ENCODE data around the gene SLC48A1.

SLC48A1 gene

GRCh38 chr12:47785036-47785886 is 12.2 kb downstream of the SLC48A1 start:
- Mint-ChIP-seq H3K9me3 (no peaks in the 10 kb centered on the region), H3K27ac (no peak overlapping the region), H3K27me3 (ENCODE audit: low read depth) (no peaks in the 10 kb centered on the region), H3K4me1 (ENCODE audit: low read depth) (peaks cover 15% of the 10 kb centered on the region), H3K36me3 (ENCODE audit: low read depth) (peaks cover 44% of the 10 kb centered on the region), H3K4me3 (no peak overlapping the region)

- Mint-ChIP-seq H3K9me3 (no peaks in the 10 kb centered on the region), H3K27me3 (ENCODE audit: low read depth) (no peaks in the 10 kb centered on the region)
Measured at GRCh38 chr12:47785887-47786661, 13.0 kb downstream of the SLC48A1 start.

GRCh38 chr12:47786662-47787280 is 13.7 kb downstream of the SLC48A1 start:
- H3K4me1 Mint-ChIP-seq (ENCODE audit: low read depth), result peaks cover 14% of the 10 kb centered on the region
- H3K4me3 Mint-ChIP-seq, result no peak overlapping the region
- no peaks in the 10 kb centered on the region for H3K9me3 Mint-ChIP-seq
- H3K27me3 Mint-ChIP-seq (ENCODE audit: low read depth), result no peaks in the 10 kb centered on the region
- peak overlapping the region; percentile 41 for H3K27ac Mint-ChIP-seq
- H3K36me3 Mint-ChIP-seq (ENCODE audit: low read depth), result peaks cover 51% of the 10 kb centered on the region

More at GRCh38 chr12:47785887-47786661, 13.0 kb downstream of the SLC48A1 start:
- Mint-ChIP-seq H3K27ac (no peak overlapping the region), H3K4me3 (no peak overlapping the region), H3K4me1 (ENCODE audit: low read depth) (peaks cover 15% of the 10 kb centered on the region), H3K36me3 (ENCODE audit: low read depth) (peaks cover 51% of the 10 kb centered on the region)

DNA sequence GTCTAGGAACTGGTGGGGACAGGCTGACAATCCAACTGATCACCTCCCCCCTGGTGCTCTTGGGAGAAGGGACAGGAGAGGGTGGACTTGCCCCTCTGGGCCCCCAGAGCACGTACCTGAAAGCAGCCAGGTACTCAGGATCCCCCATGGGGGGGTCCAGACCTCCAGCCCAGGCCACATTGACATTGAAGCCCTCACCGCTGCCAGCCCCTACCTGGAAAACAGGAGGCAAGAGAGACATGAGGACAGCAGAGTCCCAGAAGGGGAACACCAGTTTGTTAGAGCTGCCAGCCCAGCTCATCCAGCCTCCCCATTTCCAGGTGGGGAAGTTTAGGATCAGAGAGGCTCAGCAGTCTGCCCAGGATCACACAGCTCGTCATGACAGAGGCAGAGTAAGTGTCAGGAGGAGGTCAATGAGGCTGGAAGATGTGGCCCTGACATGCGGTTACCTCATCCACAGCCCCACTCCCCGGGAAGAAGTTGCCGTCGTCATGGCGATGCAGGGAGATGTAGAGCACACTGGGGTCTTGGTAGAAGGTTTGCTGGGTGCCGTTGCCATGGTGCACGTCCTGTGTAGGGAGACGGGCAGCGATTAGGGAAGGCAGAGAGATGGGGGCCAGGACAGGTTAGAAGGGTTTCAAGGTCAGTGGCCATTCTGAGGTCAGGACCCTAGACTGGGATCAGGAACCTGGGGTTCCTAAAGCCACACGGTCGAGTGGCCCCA is 14.7 kb downstream of the SLC48A1 start:
- no peaks in the 10 kb centered on the region for H3K27me3 Mint-ChIP-seq (ENCODE audit: low read depth)
- no peak overlapping the region for H3K4me3 Mint-ChIP-seq
- H3K27ac Mint-ChIP-seq, result peak overlapping the region; percentile 41
- peaks cover 11% of the 10 kb centered on the region for H3K4me1 Mint-ChIP-seq (ENCODE audit: low read depth)
- H3K36me3 Mint-ChIP-seq (ENCODE audit: low read depth), result peaks cover 54% of the 10 kb centered on the region
- no peaks in the 10 kb centered on the region for H3K9me3 Mint-ChIP-seq

DNA sequence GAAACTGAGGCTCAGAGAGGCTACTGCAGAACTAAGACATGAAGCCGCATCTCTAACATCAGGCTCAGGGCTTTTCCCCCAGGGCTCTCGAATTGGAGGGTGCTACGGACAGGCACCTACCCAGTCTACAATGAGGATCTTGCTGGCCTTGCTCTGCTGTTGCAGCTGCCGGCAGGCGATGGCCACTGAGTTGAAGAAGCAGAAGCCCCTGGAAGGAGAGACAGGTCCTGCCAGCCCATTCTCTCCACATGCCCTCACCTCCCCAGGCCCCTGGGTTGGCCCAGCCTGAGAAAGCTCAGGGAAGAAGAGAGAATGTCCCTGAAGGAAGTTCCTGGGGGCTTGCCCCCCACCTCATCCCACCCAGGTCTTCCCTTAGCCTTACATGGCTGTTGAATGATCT is 16.1 kb downstream of the SLC48A1 start:
- Mint-ChIP-seq H3K27ac (no peak overlapping the region), H3K27me3 (ENCODE audit: low read depth) (no peaks in the 10 kb centered on the region), H3K9me3 (no peaks in the 10 kb centered on the region), H3K36me3 (ENCODE audit: low read depth) (peaks cover 62% of the 10 kb centered on the region), H3K4me1 (ENCODE audit: low read depth) (peaks cover 10% of the 10 kb centered on the region), H3K4me3 (no peak overlapping the region)

GRCh38 chr12:47789712-47790489 is 16.9 kb downstream of the SLC48A1 start:
- Mint-ChIP-seq H3K27me3 (ENCODE audit: low read depth) (no peaks in the 10 kb centered on the region), H3K36me3 (ENCODE audit: low read depth) (peaks cover 58% of the 10 kb centered on the region), H3K9me3 (no peaks in the 10 kb centered on the region), H3K4me3 (no peak overlapping the region), H3K4me1 (ENCODE audit: low read depth) (peaks cover 10% of the 10 kb centered on the region), H3K27ac (no peak overlapping the region)

GRCh38 chr12:47790676-47791350 is 17.8 kb downstream of the SLC48A1 start:
- no peaks in the 10 kb centered on the region for H3K9me3 Mint-ChIP-seq
- no peak overlapping the region for H3K27ac Mint-ChIP-seq
- peaks cover 10% of the 10 kb centered on the region for H3K4me1 Mint-ChIP-seq (ENCODE audit: low read depth)
- H3K4me3 Mint-ChIP-seq, result no peak overlapping the region
- H3K27me3 Mint-ChIP-seq (ENCODE audit: low read depth), result no peaks in the 10 kb centered on the region
- peaks cover 56% of the 10 kb centered on the region for H3K36me3 Mint-ChIP-seq (ENCODE audit: low read depth)

DNA sequence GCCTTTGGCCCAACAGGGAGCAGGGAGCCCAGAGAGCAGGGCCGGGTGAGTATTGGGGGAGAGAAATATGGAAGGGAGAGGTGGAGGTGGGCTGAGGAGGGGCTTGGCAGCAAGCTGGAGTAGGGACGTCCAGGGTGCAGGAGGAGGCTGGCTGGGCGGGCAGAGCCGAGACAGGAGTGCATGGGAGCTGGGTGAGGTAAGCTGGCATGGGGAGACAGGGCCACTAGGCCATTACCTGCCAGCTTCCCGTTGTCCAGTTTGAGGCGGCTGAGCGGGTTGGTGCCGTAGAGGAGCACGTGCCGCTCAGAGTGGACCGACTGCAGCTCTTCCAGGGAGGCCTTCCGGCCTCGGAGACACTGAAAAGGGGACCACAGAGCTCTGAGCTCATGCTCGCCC is 18.3 kb downstream of the SLC48A1 start:
- Mint-ChIP-seq H3K9me3 (no peaks in the 10 kb centered on the region), H3K4me3 (no peak overlapping the region), H3K27ac (no peak overlapping the region), H3K4me1 (ENCODE audit: low read depth) (peaks cover 10% of the 10 kb centered on the region), H3K27me3 (ENCODE audit: low read depth) (no peaks in the 10 kb centered on the region), H3K36me3 (ENCODE audit: low read depth) (peaks cover 54% of the 10 kb centered on the region)

DNA sequence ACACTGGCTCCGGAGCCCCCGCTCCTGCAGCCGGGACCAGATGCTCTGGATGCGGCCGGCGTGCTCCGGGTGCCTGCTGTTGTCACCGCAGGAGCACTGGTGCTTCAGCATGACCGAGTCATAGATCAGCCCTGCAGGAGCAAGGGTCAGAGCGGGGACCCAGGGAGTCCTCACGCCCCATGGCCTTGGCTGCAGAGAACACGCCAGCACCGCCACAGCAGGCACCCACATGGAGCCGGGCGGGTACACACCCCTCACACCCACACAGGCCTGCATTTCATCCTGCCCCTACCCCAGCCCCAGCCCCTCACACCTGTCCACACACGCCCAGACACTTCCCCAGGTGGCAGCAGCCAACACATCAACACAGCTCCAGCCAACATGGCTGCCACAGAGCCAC is 18.8 kb downstream of the SLC48A1 start:
- Mint-ChIP-seq H3K27ac (no peak overlapping the region), H3K4me3 (no peak overlapping the region), H3K9me3 (no peaks in the 10 kb centered on the region), H3K27me3 (ENCODE audit: low read depth) (no peaks in the 10 kb centered on the region), H3K4me1 (ENCODE audit: low read depth) (peaks cover 10% of the 10 kb centered on the region), H3K36me3 (ENCODE audit: low read depth) (peaks cover 50% of the 10 kb centered on the region)

DNA sequence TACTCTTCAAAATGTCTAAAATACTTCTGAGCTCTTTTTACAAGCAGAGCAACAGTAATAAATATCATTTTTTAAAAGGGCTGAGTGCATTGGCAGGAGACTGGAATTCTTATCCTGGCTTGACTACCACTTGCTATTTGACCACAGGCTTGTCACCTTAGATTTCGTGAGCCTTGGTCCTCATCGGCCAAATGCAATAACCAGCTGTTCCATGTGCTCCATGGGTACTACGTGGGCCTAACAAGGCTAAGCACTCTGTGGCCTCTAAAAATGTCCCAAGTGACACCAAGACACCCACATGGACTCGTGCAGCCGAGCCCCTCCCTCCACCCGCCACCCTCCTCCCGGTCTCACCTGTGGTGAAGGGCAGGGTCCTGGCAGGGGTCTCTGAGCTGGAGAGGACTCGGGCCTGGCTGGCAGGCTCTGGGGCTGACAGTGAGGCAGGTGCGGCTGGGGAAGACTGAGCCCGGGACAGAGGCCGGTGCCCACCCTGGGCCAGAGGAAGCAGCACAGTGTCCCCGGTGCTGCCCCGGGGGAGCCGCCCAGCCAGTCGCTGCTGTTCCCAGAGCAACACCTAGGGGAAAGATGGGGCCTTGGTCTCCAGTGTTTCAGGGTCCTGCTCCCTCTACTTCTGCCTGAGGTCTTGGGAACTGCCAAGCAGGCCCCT is 20.1 kb downstream of the SLC48A1 start:
- H3K36me3 Mint-ChIP-seq (ENCODE audit: low read depth), result peaks cover 46% of the 10 kb centered on the region
- H3K4me1 Mint-ChIP-seq (ENCODE audit: low read depth), result peaks cover 8% of the 10 kb centered on the region
- H3K27me3 Mint-ChIP-seq (ENCODE audit: low read depth), result no peaks in the 10 kb centered on the region
- H3K4me3 Mint-ChIP-seq, result no peak overlapping the region
- no peaks in the 10 kb centered on the region for H3K9me3 Mint-ChIP-seq
- no peak overlapping the region for H3K27ac Mint-ChIP-seq

DNA sequence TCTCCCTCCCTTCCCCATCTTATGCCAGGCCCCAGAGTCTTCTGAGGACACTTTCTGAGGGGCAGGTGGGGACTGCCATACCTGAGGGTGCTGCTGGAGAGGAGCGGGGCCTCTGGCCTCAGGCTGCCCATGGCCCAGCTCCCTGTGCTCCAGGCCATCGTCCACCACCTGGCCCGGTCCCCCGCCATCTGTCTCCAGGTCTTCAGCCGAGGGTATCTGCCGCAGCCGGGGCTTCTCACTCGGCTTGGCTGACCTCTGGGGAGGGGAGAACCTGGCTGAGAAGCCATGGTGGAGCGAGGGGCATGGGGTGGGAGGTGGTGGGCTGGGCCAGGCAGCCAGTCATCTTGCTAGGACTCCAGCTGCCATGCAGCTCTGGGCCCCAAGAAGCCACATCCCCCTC is 21.6 kb downstream of the SLC48A1 start:
- Mint-ChIP-seq H3K36me3 (ENCODE audit: low read depth) (peaks cover 40% of the 10 kb centered on the region), H3K9me3 (no peaks in the 10 kb centered on the region), H3K4me3 (no peak overlapping the region), H3K27ac (no peak overlapping the region), H3K4me1 (ENCODE audit: low read depth) (peaks cover 10% of the 10 kb centered on the region), H3K27me3 (ENCODE audit: low read depth) (no peaks in the 10 kb centered on the region)

DNA sequence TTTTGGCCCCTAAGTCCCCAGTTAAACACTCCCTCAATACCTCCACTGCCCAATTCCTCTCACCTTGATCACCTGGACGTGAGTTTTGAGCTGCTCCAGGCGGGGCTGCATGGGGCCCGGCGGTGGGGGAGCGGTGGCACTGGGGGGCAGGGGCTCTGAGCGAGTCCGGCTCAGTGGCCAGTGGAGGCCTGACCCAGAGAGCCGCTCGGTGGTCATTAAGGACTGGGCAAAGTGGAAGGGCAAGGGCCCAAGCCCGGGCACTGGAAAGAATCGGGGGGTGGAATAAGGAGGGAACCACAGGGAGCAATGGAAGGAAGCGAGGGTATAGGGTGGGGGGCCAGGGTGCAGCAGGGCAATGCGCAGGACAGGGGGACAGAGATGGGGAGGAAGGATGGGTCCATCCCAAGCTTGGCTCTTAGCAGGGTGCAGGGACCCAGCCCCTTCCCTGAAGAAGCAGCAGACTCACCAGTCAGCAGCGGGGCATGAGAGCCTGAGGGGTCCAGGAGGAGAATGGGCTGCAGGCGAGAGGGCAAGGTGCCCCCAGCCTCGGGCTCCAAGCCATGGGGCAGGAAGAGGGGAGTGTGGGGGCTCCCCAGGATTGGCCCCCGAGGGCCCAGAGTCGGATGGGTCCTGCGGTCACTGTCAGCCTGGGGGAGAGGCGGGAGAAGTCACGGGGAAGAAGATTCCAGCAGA is 22.2 kb downstream of the SLC48A1 start:
- Mint-ChIP-seq H3K4me1 (ENCODE audit: low read depth) (peaks cover 16% of the 10 kb centered on the region), H3K9me3 (no peaks in the 10 kb centered on the region), H3K27ac (no peak overlapping the region), H3K27me3 (ENCODE audit: low read depth) (no peaks in the 10 kb centered on the region), H3K36me3 (ENCODE audit: low read depth) (peaks cover 39% of the 10 kb centered on the region), H3K4me3 (no peak overlapping the region)
